ENCODE data around the gene TPCN1. TPM values are rescaled to one million over a fixed set of nuclear protein-coding genes. Genes with fewer than 3 reads are reported as not detected.

The TPCN1 gene
- total and polyA plus RNA-seq, 2 of the 8 experiments (the other 6 are each of a cell fraction or from before 2014, with no cell fraction given), result 14.9 to 21.4 TPM

GRCh38 chr12:113320401-113320800, 99.1 kb downstream of the TPCN1 start:
- Histone ChIP-seq H3K18ac (ENCODE audit: extremely low read depth, low read length) (no peak overlapping the region; the same call in 1 of the 2 replicates), H3K79me2 (ENCODE audit: control insufficient read depth in 1 of 2, insufficient read depth in 2 of 2, low read length in 2 of 2) (no peaks in the 10 kb centered on the region), H3K56ac (replicated peaks; ENCODE audit: insufficient read length, low read depth, low read length) (peak overlapping the region; percentile 14), H3K36me3 (ENCODE audit: control insufficient read depth in 2 of 4, insufficient read depth in 4 of 4, low read length in 3 of 4) (peaks cover 0 to 14% (median 6%) of the 10 kb centered on the region in 4 experiments; a peak in 7 of 8 replicates), H3K9ac (replicated peaks in 1 of 4; ENCODE audit: extremely low read depth in 1 of 4, low read depth in 3 of 4, low read length in 3 of 4) (no peak overlapping the region), H3K4me1 (replicated peaks in 1 of 4; ENCODE audit: control insufficient read depth in 3 of 4, insufficient read depth in 4 of 4, low read length in 3 of 4) (peaks cover 0 to 3% (median 0%) of the 10 kb centered on the region in 4 experiments; a peak in 2 of 7 replicates), H3K9me3 (ENCODE audit: insufficient read depth in 2 of 2, low read depth in 1 of 2, low read length in 1 of 2) (no peaks in the 10 kb centered on the region), H3K27me3 (replicated peaks in 1 of 4; ENCODE audit: control insufficient read depth in 3 of 4, extremely low read depth in 1 of 4, insufficient read depth in 3 of 4, low read length in 3 of 4) (no peaks in the 10 kb centered on the region; a peak in 1 of 7 replicates), H3K4ac (replicated peaks; ENCODE audit: insufficient read length, low read depth, low read length) (no peak overlapping the region), H3K14ac (ENCODE audit: insufficient read length) (no peak overlapping the region), H3K4me2 (ENCODE audit: insufficient read depth in 1 of 2, low read depth in 2 of 2, low read length in 2 of 2) (no peak overlapping the region), H2BK12ac (ENCODE audit: low read depth, low read length) (peak overlapping the region; percentile 27; the same call in 1 of the 2 replicates), H4K20me1 (replicated peaks in 1 of 2; ENCODE audit: control insufficient read depth in 1 of 2, insufficient read depth in 2 of 2, low read length in 2 of 2) (peaks cover 0 to 3% of the 10 kb centered on the region in 2 experiments), H4K91ac (replicated peaks; ENCODE audit: insufficient read length, low read length) (no peak overlapping the region), H3K79me1 (ENCODE audit: low read depth, low read length) (no peaks in the 10 kb centered on the region), H3K23me2 (ENCODE audit: low read depth, low read length) (peaks cover 4% of the 10 kb centered on the region; the same call in 1 of the 2 replicates), H2AK5ac (ENCODE audit: low read depth, low read length) (no peak overlapping the region), H2BK120ac (replicated peaks; ENCODE audit: low read depth, low read length) (no peak overlapping the region), H3K23ac (ENCODE audit: insufficient read length) (no peak overlapping the region), H4K5ac (ENCODE audit: insufficient read length, low read depth, low read length) (no peak overlapping the region), H2BK20ac (ENCODE audit: low read length) (no peak overlapping the region), H4K8ac (ENCODE audit: extremely low read depth, insufficient read depth, low read length) (no peak overlapping the region), H3K27ac (ENCODE audit: low read depth, low read length) (no peak overlapping the region), H2BK5ac (ENCODE audit: low read depth, low read length) (no peak overlapping the region; the same call in 1 of the 2 replicates), H3K4me3 (ENCODE audit: extremely low read depth in 1 of 4, insufficient read depth in 2 of 4, low read depth in 3 of 4, low read length in 4 of 4) (no peak overlapping the region), H2AFZ (ENCODE audit: low read length) (no peak overlapping the region), H2BK15ac (ENCODE audit: low read length) (no peak overlapping the region)
- no peak for FAIRE-seq
- POLR2A ChIA-PET (ENCODE audit: partially characterized antibody), result interaction anchor here (1.9 kb wide), 2 partner anchors 11 to 75 kb away, joined by 4 read pairs; no protein-coding TSS in a partner anchor
- no peak for DNase-seq (ENCODE audit: low read depth in 1 of 2, low spot score in 2 of 2)
- CTCF ChIA-PET (ENCODE audit: partially characterized antibody), result interaction anchor here (0.8 to 1.8 kb wide), 5 partner anchors 9 to 313 kb away, joined by 3 to 8 read pairs (median 3); no protein-coding TSS in a partner anchor
- 71% methylated on average over 11 of the region's 12 CpGs; no CpG with 5 or more reads in 1 of the 2 experiments for WGBS, 2 experiments (ENCODE audit: extremely low coverage in 1 of 2, insufficient coverage in 1 of 2, insufficient read length in 1 of 2, insufficient replicate concordance in 2 of 2, low coverage in 1 of 2, low lambda C conversion rate in 2 of 2, missing lambda C conversion rate in 1 of 2)
- no peak for TF ChIP-seq RAD21 (IDR thresholded peaks at IDR 0.05 in 1 of 2, conservative IDR thresholded peaks at IDR 0.05 in 1 of 2; ENCODE audit: low read depth in 2 of 2, low read length in 2 of 2)
- no peak for TF ChIP-seq HDAC2 (IDR thresholded peaks at IDR 0.05; ENCODE audit: borderline replicate concordance in 1 of 2, low read depth in 2 of 2, low read length in 2 of 2)
- TF ChIP-seq SIN3A (conservative IDR thresholded peaks at IDR 0.05 in 1 of 2, IDR thresholded peaks at IDR 0.05 in 1 of 2; ENCODE audit: low read depth in 1 of 2, low read length in 2 of 2), result no peak
- no peak for TF ChIP-seq TEAD4 (IDR thresholded peaks at IDR 0.05; ENCODE audit: low read depth, low read length)
- TF ChIP-seq RNF2 (IDR thresholded peaks at IDR 0.05; ENCODE audit: borderline replicate concordance, low read depth, low read length, missing control alignments, poor library complexity, severe bottlenecking), result no peak
- TF ChIP-seq SUZ12 (IDR thresholded peaks at IDR 0.05; ENCODE audit: low read length), result no peak
- no peak for TF ChIP-seq BACH1 (IDR thresholded peaks at IDR 0.05; ENCODE audit: low read length)
- TF ChIP-seq KDM4A (IDR thresholded peaks at IDR 0.05; ENCODE audit: low read depth, low read length, severe bottlenecking), result no peak
- no peak for TF ChIP-seq KDM5A (IDR thresholded peaks at IDR 0.05; ENCODE audit: low read length)
- TF ChIP-seq MAX (IDR thresholded peaks at IDR 0.05), result no peak
- no peak for TF ChIP-seq TBP (IDR thresholded peaks at IDR 0.05; ENCODE audit: low read depth, low read length)
- TF ChIP-seq BCL11A (IDR thresholded peaks at IDR 0.05; ENCODE audit: low read depth in 2 of 2, low read length in 2 of 2), result no peak

Measured in H1 (cell line).